K562 (cell line): ENCODE data around the gene CXCR3. TPM values are rescaled to one million over a fixed set of nuclear protein-coding genes. Genes with fewer than 3 reads are reported as not detected.

ENCODE experiments used
- ATAC-seq: fragments of 200-7000 bp; cut with Tn5 transposase; 3 replicates; pipeline ENCODE4 v1.9.1; 2020; ENCODE audit warnings: moderate library complexity
- BruUV-seq: library from RNA; stranded (reverse); fragments of 400-500 nt; replicated peaks from 2 replicates; lab custom pipeline; 2021; lab: Mats Ljungman, UMichigan
- CTCF ChIA-PET: fragments of 300-600 bp; formaldehyde crosslinking; extraction: SDS; loops from one replicate; lab custom pipeline; 2021; ENCODE audit warnings: low intra/inter-chr PET ratio; lab: Yijun Ruan, JAX
- POLR2A ChIA-PET: fragments of 300-600, 350-650 bp; sonication (Branson Sonifier 250); formaldehyde crosslinking; extraction: SDS; loops from one replicate; lab custom pipeline; 2021; ENCODE audit warnings: antibody characterized with exemption, inconsistent platforms; lab: Yijun Ruan, JAX
- DNase-seq, 4 experiments: peaks; one replicate each; pipeline versions ENCODE4 v3.0.0 to v3.0.0-alpha.2; 2011 to 2018; ENCODE audit warnings: low spot score in 3 of 4, mixed read lengths in 3 of 4; ENCODE audit errors: extremely low read depth in 1 of 4
- FAIRE-seq: peaks from 2 replicates; lab custom pipeline; 2011; peaks lifted over from hg19 to GRCh38; lab: Jason Lieb, UNC
- H2AFZ ChIP-seq: 2 replicates; pipeline ENCODE4 v1.6.0; 2011; ENCODE audit warnings: low read depth, low read length, control low read depth, inconsistent platforms
- H3K27ac ChIP-seq: fragments of 200-600 bp; 3 replicates; pipeline ENCODE4 v1.8.0; 2011; ENCODE audit warnings: low read depth, mild to moderate bottlenecking, control low read depth, inconsistent platforms, low read length, moderate library complexity, mixed read lengths; ENCODE audit errors: extremely low read depth
- H3K27me3 ChIP-seq, 2 experiments: fragments of 300-600 bp in 1 of 2; 2 replicates in 1 of 2; 3 replicates in 1 of 2; pipeline versions ENCODE4 v1.6.0 to v1.8.0; 2011; ENCODE audit warnings: inconsistent platforms in 2 of 2, low read length in 2 of 2, mild to moderate bottlenecking in 1 of 2, mixed read lengths in 1 of 2, moderate library complexity in 1 of 2; ENCODE audit not compliant: control insufficient read depth in 2 of 2, insufficient read depth in 2 of 2
- H3K36me3 ChIP-seq: fragments of 300-600 bp; 3 replicates; pipeline ENCODE4 v1.8.0; 2011; ENCODE audit warnings: mild to moderate bottlenecking, low read length, inconsistent platforms; ENCODE audit not compliant: control insufficient read depth, insufficient read depth
- H3K4me1 ChIP-seq, 2 experiments: fragments of 200-600 bp in 1 of 2; replicated peaks in 1 of 2; 2 replicates in 1 of 2; 3 replicates in 1 of 2; pipeline versions ENCODE4 v1.5.1 to v1.8.0; 2011; ENCODE audit warnings: inconsistent platforms in 2 of 2, low read length in 2 of 2, mild to moderate bottlenecking in 1 of 2, mixed read lengths in 1 of 2, moderate library complexity in 1 of 2; ENCODE audit not compliant: control insufficient read depth in 2 of 2, insufficient read depth in 2 of 2
- H3K4me2 ChIP-seq: 2 replicates; pipeline ENCODE4 v1.6.1; 2011; ENCODE audit warnings: low read length, control low read depth, inconsistent platforms, mixed read lengths; ENCODE audit not compliant: insufficient read depth
- H3K4me3 ChIP-seq: fragments of 200-600 bp; sonication (generic), shearing (Covaris generic); 2 replicates; pipeline ENCODE4 v1.5.1; 2016; ENCODE audit warnings: control low read depth, inconsistent platforms
- H3K79me2 ChIP-seq: fragments of 200-600 bp; 3 replicates; pipeline ENCODE4 v1.8.0; 2011; ENCODE audit warnings: low read length, inconsistent platforms; ENCODE audit not compliant: control insufficient read depth, insufficient read depth
- H3K9ac ChIP-seq, 2 experiments: 2 replicates each; pipeline versions ENCODE4 v1.6.0 to v1.6.1; 2011; ENCODE audit warnings: low read depth in 2 of 2, low read length in 2 of 2, control low read depth in 1 of 2, inconsistent platforms in 1 of 2, mild to moderate bottlenecking in 1 of 2, mixed read lengths in 1 of 2; ENCODE audit not compliant: insufficient read depth in 1 of 2
- H3K9me1 ChIP-seq: one replicate; pipeline ENCODE4 v1.6.0; 2011; ENCODE audit warnings: inconsistent platforms, mild to moderate bottlenecking, low read length, moderate library complexity; ENCODE audit not compliant: control insufficient read depth, insufficient read depth
- H3K9me3 ChIP-seq: replicated peaks from 2 replicates; pipeline ENCODE4 v1.5.1; 2011; ENCODE audit warnings: low read depth, low read length, inconsistent platforms; ENCODE audit not compliant: control insufficient read depth, insufficient read depth
- H4K20me1 ChIP-seq: replicated peaks from 2 replicates; pipeline ENCODE4 v1.6.1; 2011; ENCODE audit warnings: low read length, inconsistent platforms, mixed read lengths; ENCODE audit not compliant: control insufficient read depth, insufficient read depth
- ATF3 ChIP-seq, 2 experiments: fragments of 450-650 bp in 1 of 2; sonication (generic) in 1 of 2; formaldehyde crosslinking in 1 of 2; IDR thresholded peaks in 1 of 2; conservative IDR thresholded peaks in 1 of 2; 2 replicates each; pipeline versions ENCODE4 v1.6.1 to v1.8.1; 2016 to 2023; ENCODE audit warnings: mild to moderate bottlenecking in 2 of 2, moderate library complexity in 2 of 2, inconsistent platforms in 1 of 2, missing genetic modification reagents in 1 of 2
- CHD1 ChIP-seq: fragments of 200-600 bp; sonication (generic); IDR thresholded peaks from one replicate; pipeline ENCODE4 v1.6.1; 2012; ENCODE audit warnings: mild to moderate bottlenecking, moderate library complexity, low read length, inconsistent platforms
- FOSL1 ChIP-seq: fragments of 200-800 bp; sonication (Bioruptor generic); conservative IDR thresholded peaks from 2 replicates; pipeline ENCODE4 v1.6.1; 2016; ENCODE audit warnings: missing genetic modification characterization, missing compliant biosample characterization
- GABPA ChIP-seq: fragments of 200-800 bp; sonication (Bioruptor generic); conservative IDR thresholded peaks from 2 replicates; pipeline ENCODE4 v1.6.1; 2016; ENCODE audit warnings: low read depth, missing genetic modification characterization, missing compliant biosample characterization
- MAFG ChIP-seq: fragments of 450-650 bp; conservative IDR thresholded peaks from 2 replicates; pipeline ENCODE4 v1.6.1; 2016; ENCODE audit warnings: missing genetic modification characterization, missing compliant biosample characterization
- SUPT5H ChIP-seq: fragments of 450-650 bp; IDR thresholded peaks from 2 replicates; pipeline ENCODE4 v1.6.1; 2016
- ZNF695 ChIP-seq: fragments of 450-650 bp; formaldehyde crosslinking; IDR thresholded peaks from 2 replicates; pipeline ENCODE4 v1.4.0; 2020; ENCODE audit warnings: mild to moderate bottlenecking, moderate library complexity
- whole genome bisulfite sequencing: fragments of 100-300 bp; shearing (Covaris generic); methylation state at CpG from one replicate; pipeline ENCODE4 v1.1.6; 2016; ENCODE audit warnings: low coverage, mixed read lengths; ENCODE audit not compliant: insufficient coverage; ENCODE audit errors: missing lambda C conversion rate; 5-methylcytosine and 5-hydroxymethylcytosine counted together
- in situ Hi-C: fragments of 300-500 bp; cut with MboI; formaldehyde crosslinking; loops from 4 replicates; pipeline ENCODE4 v1.15.0; 2018; ENCODE audit warnings: inconsistent platforms, mixed read lengths
- intact Hi-C: fragments of 100-400 bp; cut with micrococcal nuclease; formaldehyde crosslinking; loops from 2 replicates; pipeline ENCODE4 v1.14.2; 2022
- polyA plus RNA-seq, 8 experiments: library from polyadenylated mRNA; depleted of rRNA in 4 of 8; stranded (reverse) in 5 of 8; unstranded in 3 of 8; fragments of >200 nt; fragmentation: Nextera tagmentation in 2 of 8; fragmentation: Illumina TruSeq in 1 of 8; extraction: Ambion mirVana in 2 of 8; extraction: Trizol in 1 of 8; gene quantifications; 2 replicates each; pipeline versions ENCODE4 v1.2.1 to v1.2.3, GENCODE V29; 2011 to 2014; ENCODE audit warnings: inconsistent platforms in 1 of 8, missing spikeins in 1 of 8
- total RNA-seq, 7 experiments: library from RNA; depleted of rRNA in 6 of 7; stranded (reverse); fragments of >200 nt in 6 of 7; fragmentation: Illumina TruSeq in 2 of 7; extraction: Trizol in 2 of 7; gene quantifications; 2 replicates each; pipeline versions ENCODE4 v1.2.1 to v1.2.3, GENCODE V29; 2011 to 2021; ENCODE audit warnings: low replicate concordance in 1 of 7

The CXCR3 gene
- total and polyA plus RNA-seq, 9 of the 15 experiments (the other 6 are each of a cell fraction or from before 2014, with no cell fraction given), result not detected

DNA sequence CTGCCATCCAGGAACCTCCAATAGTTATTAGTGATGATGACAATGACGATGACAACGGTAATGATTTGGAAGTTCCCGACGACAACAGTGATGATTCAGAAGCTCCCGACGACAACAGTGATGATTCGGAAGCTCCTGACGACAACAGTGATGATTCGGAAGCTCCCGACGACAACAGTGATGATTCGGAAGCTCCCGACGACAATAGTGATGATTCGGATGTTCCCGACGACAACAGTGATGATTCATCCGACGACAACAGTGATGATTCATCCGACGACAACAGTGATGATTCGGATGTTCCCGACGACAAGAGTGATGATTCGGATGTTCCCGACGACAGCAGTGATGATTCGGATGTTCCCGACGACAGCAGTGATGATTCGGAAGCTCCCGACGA lies 14.7 kb downstream of the CXCR3 start:
- CTCF ChIA-PET, result no interaction called here

DNA sequence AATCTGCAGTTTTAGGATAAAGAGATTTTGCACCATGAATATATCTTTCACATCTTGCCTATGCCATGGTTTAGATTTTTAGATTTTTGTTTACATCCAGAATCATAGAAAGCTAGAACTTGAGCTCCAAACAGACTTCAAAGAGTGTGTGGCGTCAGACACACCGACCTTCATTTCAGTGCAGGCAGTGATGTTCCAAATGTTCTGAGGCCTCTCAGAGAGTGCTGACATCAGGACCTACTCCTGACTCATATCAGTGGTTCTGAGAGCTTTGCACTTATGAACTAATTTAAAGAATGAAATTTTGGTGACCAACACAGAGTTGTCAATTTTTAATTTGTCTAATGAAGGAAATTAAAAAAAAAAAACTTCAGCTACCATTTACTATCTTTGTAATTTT lies 18.3 kb downstream of the CXCR3 start:
- CTCF ChIA-PET, result no interaction called here
- Histone ChIP-seq H3K79me2 (no peaks in the 10 kb centered on the region), H3K36me3 (no peaks in the 10 kb centered on the region), H3K9me1 (no peaks in the 10 kb centered on the region), H2AFZ (no peak overlapping the region), H4K20me1 (no peaks in the 10 kb centered on the region), H3K9me3 (no peaks in the 10 kb centered on the region), H3K4me1 (no peaks in the 10 kb centered on the region), H3K4me3 (no peak overlapping the region), H3K27me3 (no peaks in the 10 kb centered on the region), H3K4me2 (no peak overlapping the region), H3K27ac (no peak overlapping the region), H3K9ac (no peak overlapping the region)
- DNase-seq (no peak), FAIRE-seq (no peak), ATAC-seq (no peak)
- POLR2A ChIA-PET, result interaction anchor here (1.6 kb wide), 1 partner anchor 8 kb away, joined by 4 read pairs; no protein-coding TSS in a partner anchor
- BruUV-seq, result no TSS peak
- whole genome bisulfite sequencing, result 100% methylated on average over 2 of the region's 2 CpGs
- intact Hi-C loops (no loop called here), in situ Hi-C loops (no loop called here)
- TF ChIP-seq CHD1, result no peak

More for the DNA sequence above, 14.7 kb downstream of the CXCR3 start:
- TF ChIP-seq FOSL1 (tag), result 0 out of 2 replicates have a peak, but pooled peaks have one; percentile 15
- TF ChIP-seq SUPT5H, result no peak
- TF ChIP-seq MAFG, result no peak
- peak; percentile 51 for TF ChIP-seq ATF3 (IDR thresholded peaks at IDR 0.05)
- no peak for TF ChIP-seq ATF3 (CRISPR knock-in tag; conservative IDR thresholded peaks at IDR 0.05)
- no peak for TF ChIP-seq ZNF695
- no peak for TF ChIP-seq GABPA (tag)
- in situ Hi-C loops, result no loop called here
- Histone ChIP-seq H4K20me1 (no peaks in the 10 kb centered on the region), H3K9ac (no peak overlapping the region), H3K4me3 (no peak overlapping the region), H3K79me2 (no peaks in the 10 kb centered on the region), H3K27ac (no peak overlapping the region), H2AFZ (no peak overlapping the region), H3K36me3 (peaks cover 4% of the 10 kb centered on the region; the same call in 1 of the 3 replicates), H3K9me1 (no peaks in the 10 kb centered on the region), H3K27me3 (no peaks in the 10 kb centered on the region), H3K4me2 (no peak overlapping the region), H3K9me3 (no peaks in the 10 kb centered on the region), H3K4me1 (no peaks in the 10 kb centered on the region; a peak in 1 of 5 replicates)
- POLR2A ChIA-PET, result no interaction called here
- no peak for FAIRE-seq
- ATAC-seq, result no peak
- no peak for DNase-seq
- BruUV-seq, result no TSS peak
- WGBS, result 74% methylated on average over 11 of the region's 33 CpGs
- intact Hi-C loops, result no loop called here
